Activated naive CD8-positive, alpha-beta T cell treated with anti-CD3 and anti-CD28 coated beads, Interleukin-2, amount 10 ng/mL, durations not matched to agents 7 days and 5 days (primary cell): ENCODE measurements around the gene AGBL5. TPM values are rescaled to one million over a fixed set of nuclear protein-coding genes. Genes with fewer than 3 reads are reported as not detected.

Experiments used
- ATAC-seq: fragments of 150-1000 bp; cut with Tn5 transposase; one replicate; pipeline ENCODE4 v1.10.0; 2021; ENCODE audit warnings: low read depth, moderate library complexity
- POLR2A ChIA-PET: fragments of 350-600 bp; sonication (Branson Sonifier 250); formaldehyde crosslinking; loops from one replicate; lab custom pipeline; 2021; ENCODE audit warnings: antibody characterized with exemption; lab: Charles Lee
- DNase-seq: peaks from one replicate; pipeline ENCODE4 v3.0.0; 2021
- H3K27ac Mint-ChIP-seq: one replicate; pipeline ENCODE4 v1.8.0; 2022; ENCODE audit warnings: mild to moderate bottlenecking, mixed read lengths
- H3K27me3 Mint-ChIP-seq: one replicate; pipeline ENCODE4 v1.8.0; 2022; ENCODE audit warnings: mild to moderate bottlenecking, moderate library complexity, mixed read lengths
- H3K36me3 Mint-ChIP-seq: one replicate; pipeline ENCODE4 v1.8.0; 2021; ENCODE audit warnings: mild to moderate bottlenecking, mixed read lengths
- H3K4me1 Mint-ChIP-seq: one replicate; pipeline ENCODE4 v1.8.0; 2021; ENCODE audit warnings: mixed read lengths
- H3K4me3 Mint-ChIP-seq: one replicate; pipeline ENCODE4 v1.8.0; 2022; ENCODE audit warnings: mild to moderate bottlenecking, moderate library complexity, mixed read lengths
- H3K9me3 Mint-ChIP-seq: one replicate; pipeline ENCODE4 v1.8.0; 2021; ENCODE audit warnings: mixed read lengths
- total RNA-seq, 2 experiments: library from RNA; stranded (reverse); gene quantifications; one replicate each; pipeline ENCODE4 v1.2.3, GENCODE V29; 2021

AGBL5 gene
- total RNA-seq = 10 to 100 TPM; 14.9 to 18.0 TPM

- POLR2A ChIA-PET = interaction anchor here (0.6 to 5.5 kb wide), 20 partner anchors 9 to 526 kb away, joined by 3 to 92 read pairs (median 4); partner anchors contain the start of genes ATRAID, KHK, MPV17 and OST4
- H3K36me3 Mint-ChIP-seq = peaks cover 13% of the 10 kb centered on the region
- H3K27me3 Mint-ChIP-seq = peaks cover 4% of the 10 kb centered on the region
- peaks cover 4% of the 10 kb centered on the region for H3K9me3 Mint-ChIP-seq
- peaks cover 26% of the 10 kb centered on the region for H3K4me1 Mint-ChIP-seq
- ATAC-seq = peak; percentile 77
- peak within 1 kb of the TSS; percentile 97 for H3K4me3 Mint-ChIP-seq
- peak within 1 kb of the TSS; percentile 99 for H3K27ac Mint-ChIP-seq
- DNase-seq = peak; percentile 95
Measured at GRCh38 chr2:27050996-27051901, at the start of gene AGBL5. AGBL5 (plus strand) TSS chr2:27051668; CDS start chr2:27052959, 1,291 bp downstream.

- no peak overlapping the region for H3K4me3 Mint-ChIP-seq
- DNase-seq (no peak), ATAC-seq (no peak)
- POLR2A ChIA-PET = no interaction called here
- peaks cover 12% of the 10 kb centered on the region for H3K27me3 Mint-ChIP-seq
- H3K27ac Mint-ChIP-seq = no peak overlapping the region
- no peaks in the 10 kb centered on the region for H3K36me3 Mint-ChIP-seq
- H3K4me1 Mint-ChIP-seq = no peaks in the 10 kb centered on the region
- no peaks in the 10 kb centered on the region for H3K9me3 Mint-ChIP-seq
Measured at GRCh38 chr2:27001950-27002349, 49.5 kb upstream of the AGBL5 start.

- Mint-ChIP-seq H3K27ac (no peak overlapping the region), H3K36me3 (no peaks in the 10 kb centered on the region), H3K4me1 (no peaks in the 10 kb centered on the region), H3K27me3 (peaks cover 17% of the 10 kb centered on the region), H3K9me3 (no peaks in the 10 kb centered on the region), H3K4me3 (no peak overlapping the region)
- ATAC-seq (no peak), DNase-seq (no peak)
- POLR2A ChIA-PET = no interaction called here
Measured at GRCh38 chr2:27003007-27003406, 48.5 kb upstream of the AGBL5 start.

DNA sequence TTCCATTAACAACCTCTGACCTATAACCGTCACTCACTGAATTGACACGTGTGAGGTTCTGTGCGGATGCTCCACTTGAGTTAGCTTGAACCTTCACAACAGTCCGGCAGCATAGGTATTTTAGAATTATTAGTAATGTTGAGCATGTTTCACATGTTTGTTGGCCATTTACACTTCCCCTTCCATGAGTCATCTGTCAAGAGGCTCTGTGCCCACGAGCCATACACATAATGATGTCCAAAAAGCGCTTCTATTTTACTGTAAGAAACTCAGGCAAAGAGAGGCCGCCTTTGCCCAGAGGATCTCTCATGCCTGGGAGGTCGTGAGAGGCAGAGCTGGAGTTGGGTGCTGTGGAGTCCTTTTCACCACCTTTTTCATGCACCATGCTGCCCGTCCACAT, 47.6 kb upstream of the AGBL5 start:
- no peak for ATAC-seq
- Mint-ChIP-seq H3K9me3 (no peaks in the 10 kb centered on the region), H3K36me3 (no peaks in the 10 kb centered on the region), H3K27ac (no peak overlapping the region), H3K4me1 (no peaks in the 10 kb centered on the region), H3K4me3 (no peak overlapping the region), H3K27me3 (peaks cover 19% of the 10 kb centered on the region)
- POLR2A ChIA-PET = no interaction called here
- DNase-seq = no peak

DNA sequence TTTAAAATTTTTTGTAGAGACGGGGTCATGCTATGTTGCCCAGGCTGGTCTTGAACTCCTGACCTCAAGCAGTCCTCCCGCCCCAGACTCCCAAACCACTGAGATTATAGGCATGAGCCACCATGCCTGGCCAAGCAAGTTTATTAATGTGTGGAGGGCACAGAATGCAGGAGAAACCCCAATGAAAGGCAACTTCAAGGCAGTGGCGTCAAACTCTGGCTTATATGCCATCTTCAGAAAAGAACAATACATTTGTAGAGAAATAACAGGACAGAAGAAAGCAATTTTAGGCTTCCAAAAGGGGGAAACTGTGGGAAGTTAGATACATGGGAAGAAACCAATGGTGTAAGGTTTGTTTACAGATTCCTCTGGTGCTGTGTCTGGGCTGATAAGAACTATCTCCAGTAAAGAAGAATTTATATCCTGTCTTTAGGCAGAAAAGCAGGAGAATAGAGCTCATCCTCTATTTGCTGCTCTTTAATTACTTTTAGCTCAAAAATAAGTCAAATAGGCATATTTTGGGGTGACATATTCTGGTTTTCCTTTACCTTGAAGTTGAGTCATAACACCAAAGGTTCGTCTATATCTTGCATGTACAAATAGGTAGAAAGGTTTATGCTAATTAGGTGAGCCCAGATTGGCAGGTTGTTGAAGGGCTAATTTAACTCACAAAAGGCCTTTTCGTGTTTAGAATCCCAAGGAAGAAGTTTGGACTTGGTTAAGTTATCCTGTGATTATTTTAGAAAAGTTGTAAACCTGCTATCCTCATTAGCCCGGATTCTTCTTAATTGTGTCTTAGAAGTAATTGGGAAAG, 44.7 kb upstream of the AGBL5 start:
- H3K36me3 Mint-ChIP-seq = no peaks in the 10 kb centered on the region
- H3K4me1 Mint-ChIP-seq = peaks cover 4% of the 10 kb centered on the region
- H3K9me3 Mint-ChIP-seq = no peaks in the 10 kb centered on the region
- no peak overlapping the region for H3K27ac Mint-ChIP-seq
- no peak for ATAC-seq
- peaks cover 22% of the 10 kb centered on the region for H3K27me3 Mint-ChIP-seq
- POLR2A ChIA-PET = no interaction called here
- no peak overlapping the region for H3K4me3 Mint-ChIP-seq
- no peak for DNase-seq

GRCh38 chr2:27007416-27008374, 43.8 kb upstream of the AGBL5 start:
- POLR2A ChIA-PET = no interaction called here
- ATAC-seq (no peak), DNase-seq (no peak)
- Mint-ChIP-seq H3K4me1 (peaks cover 4% of the 10 kb centered on the region), H3K36me3 (no peaks in the 10 kb centered on the region), H3K27ac (no peak overlapping the region), H3K4me3 (no peak overlapping the region), H3K9me3 (no peaks in the 10 kb centered on the region), H3K27me3 (peaks cover 22% of the 10 kb centered on the region)

- Mint-ChIP-seq H3K27me3 (peaks cover 22% of the 10 kb centered on the region), H3K36me3 (no peaks in the 10 kb centered on the region), H3K9me3 (no peaks in the 10 kb centered on the region), H3K4me1 (peaks cover 4% of the 10 kb centered on the region), H3K27ac (no peak overlapping the region), H3K4me3 (no peak overlapping the region)
- POLR2A ChIA-PET = no interaction called here
- ATAC-seq (no peak), DNase-seq (no peak)
Measured at GRCh38 chr2:27008678-27009077, 42.8 kb upstream of the AGBL5 start.

GRCh38 chr2:27009083-27009482, 42.4 kb upstream of the AGBL5 start:
- peaks cover 22% of the 10 kb centered on the region for H3K27me3 Mint-ChIP-seq
- no peak overlapping the region for H3K4me3 Mint-ChIP-seq
- DNase-seq (no peak), ATAC-seq (no peak)
- no peak overlapping the region for H3K27ac Mint-ChIP-seq
- peaks cover 4% of the 10 kb centered on the region for H3K4me1 Mint-ChIP-seq
- no peaks in the 10 kb centered on the region for H3K9me3 Mint-ChIP-seq
- POLR2A ChIA-PET = no interaction called here
- H3K36me3 Mint-ChIP-seq = no peaks in the 10 kb centered on the region

DNA sequence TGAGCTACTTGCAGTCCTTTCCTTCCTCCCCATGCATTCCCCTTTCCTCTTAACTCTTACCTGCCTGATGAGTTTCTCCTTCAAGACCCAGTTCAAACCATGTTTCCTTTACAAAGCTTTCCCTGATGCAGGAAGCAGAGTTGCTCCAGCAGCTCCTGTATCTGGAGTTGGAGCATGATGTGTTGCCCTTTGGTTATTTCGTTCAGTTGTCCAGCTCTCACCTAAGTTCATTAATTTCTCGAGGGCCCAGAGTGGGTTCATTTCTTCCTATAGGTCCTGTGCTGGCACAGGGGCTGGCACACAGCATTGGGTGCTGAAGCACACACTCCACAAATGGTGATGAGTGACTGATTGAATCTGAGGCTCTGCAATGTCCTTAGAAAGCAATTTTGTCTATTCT, 41.8 kb upstream of the AGBL5 start:
- H3K4me3 Mint-ChIP-seq = no peak overlapping the region
- peaks cover 20% of the 10 kb centered on the region for H3K27me3 Mint-ChIP-seq
- ATAC-seq (no peak), DNase-seq (no peak)
- POLR2A ChIA-PET = interaction anchor here (0.7 kb wide), 1 partner anchor 82 kb away, joined by 3 read pairs; no protein-coding TSS in a partner anchor
- peaks cover 4% of the 10 kb centered on the region for H3K4me1 Mint-ChIP-seq
- H3K27ac Mint-ChIP-seq = no peak overlapping the region
- no peaks in the 10 kb centered on the region for H3K36me3 Mint-ChIP-seq
- no peaks in the 10 kb centered on the region for H3K9me3 Mint-ChIP-seq

DNA sequence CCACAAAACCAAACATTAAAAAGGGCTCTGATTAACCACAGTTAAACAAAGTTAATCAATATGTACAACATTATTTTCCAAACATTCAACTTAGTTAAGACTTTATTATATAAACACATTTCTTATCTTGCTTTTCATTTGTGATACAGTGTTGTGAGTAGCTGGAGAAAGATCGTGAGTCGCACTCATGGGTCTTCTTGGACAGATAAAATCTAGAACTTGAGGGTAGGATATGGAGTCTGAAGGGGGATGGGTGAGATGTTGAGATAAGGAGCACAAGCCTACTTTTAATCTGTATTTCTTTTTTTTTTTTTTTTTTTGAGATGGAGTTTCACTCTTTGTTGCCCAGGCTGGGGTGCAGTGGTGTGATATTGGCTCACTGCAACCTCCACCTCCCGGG, 41.3 kb upstream of the AGBL5 start:
- DNase-seq (no peak), ATAC-seq (no peak)
- peaks cover 4% of the 10 kb centered on the region for H3K4me1 Mint-ChIP-seq
- no peak overlapping the region for H3K27ac Mint-ChIP-seq
- H3K36me3 Mint-ChIP-seq = no peaks in the 10 kb centered on the region
- H3K4me3 Mint-ChIP-seq = no peak overlapping the region
- POLR2A ChIA-PET = interaction anchor here (0.7 kb wide), 1 partner anchor 82 kb away, joined by 3 read pairs; no protein-coding TSS in a partner anchor
- H3K9me3 Mint-ChIP-seq = no peaks in the 10 kb centered on the region
- H3K27me3 Mint-ChIP-seq = peaks cover 20% of the 10 kb centered on the region

- Mint-ChIP-seq H3K4me3 (no peak overlapping the region), H3K4me1 (peaks cover 9% of the 10 kb centered on the region), H3K36me3 (no peaks in the 10 kb centered on the region), H3K27me3 (peaks cover 6% of the 10 kb centered on the region), H3K9me3 (no peaks in the 10 kb centered on the region), H3K27ac (no peak overlapping the region)
- POLR2A ChIA-PET = no interaction called here
- ATAC-seq (no peak), DNase-seq (no peak)
Measured at GRCh38 chr2:27013738-27014137, 37.7 kb upstream of the AGBL5 start.

- DNase-seq (no peak), ATAC-seq (no peak)
- Mint-ChIP-seq H3K36me3 (no peaks in the 10 kb centered on the region), H3K27ac (peak overlapping the region; percentile 16), H3K9me3 (no peaks in the 10 kb centered on the region), H3K4me1 (peaks cover 9% of the 10 kb centered on the region), H3K4me3 (no peak overlapping the region), H3K27me3 (peaks cover 4% of the 10 kb centered on the region)
- POLR2A ChIA-PET = no interaction called here
Measured at GRCh38 chr2:27014771-27015433, 36.6 kb upstream of the AGBL5 start.
